Measurements from ENCODE around the gene POLA1. TPM values are rescaled to one million over a fixed set of nuclear protein-coding genes. Genes with fewer than 3 reads are reported as not detected.
"Not testable (repeated sequence)": the region's sequence is repeated elsewhere in the genome, so short reads cannot be mapped to it uniquely, and the experiment has no call there.

POLA1 gene
- total RNA-seq, 1 donor: 13.8 TPM

DNA sequence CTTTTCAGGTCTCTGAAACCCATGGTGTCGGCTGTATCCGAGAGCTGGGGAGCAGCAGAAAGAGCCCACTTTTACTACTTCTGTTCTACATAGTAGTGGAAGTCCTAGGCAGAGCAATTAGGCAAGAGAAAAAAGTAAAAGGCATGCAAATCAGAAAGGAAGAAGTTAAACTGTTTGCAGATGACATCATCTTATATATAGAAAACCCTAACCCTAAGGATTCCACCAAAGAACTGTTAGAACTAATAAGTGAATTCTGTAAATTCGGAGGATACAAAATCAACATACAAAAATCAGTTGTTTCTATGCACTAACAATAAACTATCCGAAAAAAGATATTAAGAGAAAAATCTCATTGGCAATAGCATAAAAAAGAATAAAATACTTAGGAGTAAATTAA is 95.3 kb downstream of the POLA1 start:
- TF ChIP-seq, protein P1, sequence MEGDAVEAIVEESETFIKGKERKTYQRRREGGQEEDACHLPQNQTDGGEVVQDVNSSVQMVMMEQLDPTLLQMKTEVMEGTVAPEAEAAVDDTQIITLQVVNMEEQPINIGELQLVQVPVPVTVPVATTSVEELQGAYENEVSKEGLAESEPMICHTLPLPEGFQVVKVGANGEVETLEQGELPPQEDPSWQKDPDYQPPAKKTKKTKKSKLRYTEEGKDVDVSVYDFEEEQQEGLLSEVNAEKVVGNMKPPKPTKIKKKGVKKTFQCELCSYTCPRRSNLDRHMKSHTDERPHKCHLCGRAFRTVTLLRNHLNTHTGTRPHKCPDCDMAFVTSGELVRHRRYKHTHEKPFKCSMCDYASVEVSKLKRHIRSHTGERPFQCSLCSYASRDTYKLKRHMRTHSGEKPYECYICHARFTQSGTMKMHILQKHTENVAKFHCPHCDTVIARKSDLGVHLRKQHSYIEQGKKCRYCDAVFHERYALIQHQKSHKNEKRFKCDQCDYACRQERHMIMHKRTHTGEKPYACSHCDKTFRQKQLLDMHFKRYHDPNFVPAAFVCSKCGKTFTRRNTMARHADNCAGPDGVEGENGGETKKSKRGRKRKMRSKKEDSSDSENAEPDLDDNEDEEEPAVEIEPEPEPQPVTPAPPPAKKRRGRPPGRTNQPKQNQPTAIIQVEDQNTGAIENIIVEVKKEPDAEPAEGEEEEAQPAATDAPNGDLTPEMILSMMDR (IDR thresholded peaks at IDR 0.05; ENCODE audit: insufficient read depth, low read depth, low read length): no peak
- DNase-seq (ENCODE audit: low read depth): no peak
- H3K4me3 ChIP-seq (ENCODE audit: low read depth, low read length): no peak overlapping the region

DNA sequence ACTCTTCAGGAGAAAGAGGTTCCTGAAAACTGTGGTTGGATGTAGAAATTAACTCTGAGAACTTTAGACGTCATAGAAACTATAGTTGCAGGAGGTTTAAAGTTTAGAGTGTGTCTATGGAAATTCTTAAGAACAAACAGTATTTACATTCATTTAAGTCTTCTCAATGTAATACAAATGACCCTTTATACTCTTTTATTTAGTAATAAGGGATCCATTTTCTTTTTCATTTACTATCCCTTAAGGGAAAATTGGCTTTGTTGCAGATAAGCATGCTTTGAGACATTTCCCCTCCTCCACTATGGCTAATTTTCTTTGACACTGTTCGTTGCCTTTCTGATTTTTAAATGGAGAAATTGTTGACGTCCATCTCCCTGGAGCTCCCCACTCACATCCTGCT is 96.4 kb downstream of the POLA1 start:
- no peak overlapping the region for H3K4me3 ChIP-seq (ENCODE audit: low read depth, low read length)
- no peak for DNase-seq (ENCODE audit: low read depth)
- TF ChIP-seq, protein P1 (IDR thresholded peaks at IDR 0.05; ENCODE audit: insufficient read depth, low read depth, low read length): no peak

- no peak overlapping the region for H3K4me3 ChIP-seq (ENCODE audit: low read depth, low read length)
- TF ChIP-seq, protein P1 (IDR thresholded peaks at IDR 0.05; ENCODE audit: insufficient read depth, low read depth, low read length): no peak
- DNase-seq (ENCODE audit: low read depth): no peak
These were observed 102.5 kb downstream of the POLA1 start for GRCh38 chrX:24796204-24796603.

- TF ChIP-seq, protein P1 (IDR thresholded peaks at IDR 0.05; ENCODE audit: insufficient read depth, low read depth, low read length): no peak
- H3K4me3 ChIP-seq (ENCODE audit: low read depth, low read length): no peak overlapping the region
- DNase-seq (ENCODE audit: low read depth): no peak
These were observed 105.4 kb downstream of the POLA1 start for GRCh38 chrX:24799078-24799477.

DNA sequence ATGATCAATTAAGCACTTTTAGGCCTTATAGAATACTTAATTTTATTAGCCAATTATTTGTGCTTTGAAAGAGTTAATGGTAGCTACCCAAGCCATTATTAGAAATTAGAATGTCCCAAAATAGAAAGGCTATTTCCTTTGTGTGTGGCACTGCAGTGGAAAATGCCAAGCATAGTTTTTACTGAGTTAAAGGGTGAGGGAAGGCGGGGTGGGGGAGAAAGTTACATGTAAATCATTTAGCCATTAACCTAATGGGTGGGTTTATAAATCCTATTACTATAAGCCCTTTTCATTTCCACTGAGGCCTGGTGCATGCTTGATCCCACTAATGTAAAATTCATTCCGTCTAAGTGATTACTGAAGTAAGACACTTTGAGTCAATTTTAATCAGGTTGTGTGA is 105.8 kb downstream of the POLA1 start:
- DNase-seq (ENCODE audit: low read depth): no peak
- no peak overlapping the region for H3K4me3 ChIP-seq (ENCODE audit: low read depth, low read length)
- TF ChIP-seq, protein P1 (IDR thresholded peaks at IDR 0.05; ENCODE audit: insufficient read depth, low read depth, low read length): no peak

DNA sequence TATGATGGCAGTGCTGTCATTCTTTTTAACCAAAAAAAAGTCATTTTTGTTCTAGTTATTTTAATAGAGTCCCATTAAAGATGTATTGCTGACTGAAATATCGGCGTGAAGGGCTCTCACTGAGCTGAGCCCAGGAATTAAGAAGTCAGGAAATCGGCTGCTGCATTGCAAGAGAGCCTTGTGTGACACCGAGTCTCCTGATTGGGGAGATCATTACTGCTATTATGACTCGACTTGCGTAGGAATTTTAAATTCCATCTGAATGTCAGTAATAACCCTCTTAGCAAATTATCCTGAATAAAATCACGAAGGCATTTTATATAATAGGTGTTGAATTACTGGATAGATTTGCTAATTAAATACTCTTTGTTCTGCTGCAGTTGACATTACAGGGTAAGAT is 111.5 kb downstream of the POLA1 start:
- no peak overlapping the region for H3K4me3 ChIP-seq (ENCODE audit: low read depth, low read length)
- TF ChIP-seq, protein P1 (IDR thresholded peaks at IDR 0.05; ENCODE audit: insufficient read depth, low read depth, low read length): no peak
- DNase-seq (ENCODE audit: low read depth): no peak

- H3K4me3 ChIP-seq (ENCODE audit: low read depth, low read length); DNase-seq (ENCODE audit: low read depth): not testable (repeated sequence)
These were observed 126.1 kb downstream of the POLA1 start for GRCh38 chrX:24819807-24820206.
